Activated T-helper 1 cell treated with anti-CD3 and anti-CD28 coated beads, Interleukin-2, amount 50 U/mL, for 16 hours (primary cell): ENCODE results near the gene TBC1D1.
"Not testable (repeated sequence)": the region's sequence is repeated elsewhere in the genome, so short reads cannot be mapped to it uniquely, and the experiment has no call there.

Source experiments
- DNase-seq, 2 donors: peaks; one replicate each; pipeline ENCODE4 v3.0.0-alpha.2; 2020; ENCODE audit warnings: low read depth in 1 of 2, low spot score in 1 of 2

TBC1D1 gene

DNA sequence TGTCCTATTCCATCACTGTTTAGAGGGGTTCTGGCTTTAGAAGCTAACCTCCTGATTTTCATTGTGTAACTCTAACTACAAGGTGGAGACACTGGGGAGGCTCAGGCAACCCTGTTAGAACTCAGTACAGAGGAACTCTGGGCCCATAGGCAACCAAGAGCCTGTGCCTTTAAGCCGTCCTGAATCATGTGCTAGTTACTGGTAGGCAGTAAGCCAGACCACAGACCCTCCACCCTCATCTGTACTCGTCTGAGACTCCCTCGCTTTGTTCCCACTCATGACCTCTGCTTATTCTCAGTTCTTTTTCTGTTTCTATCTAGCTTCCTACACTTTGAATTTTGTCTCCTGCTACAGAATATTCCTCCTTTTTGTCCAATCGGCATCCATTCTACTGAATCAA, 31.4 kb downstream of the TBC1D1 start:
- no peak for DNase-seq

DNA sequence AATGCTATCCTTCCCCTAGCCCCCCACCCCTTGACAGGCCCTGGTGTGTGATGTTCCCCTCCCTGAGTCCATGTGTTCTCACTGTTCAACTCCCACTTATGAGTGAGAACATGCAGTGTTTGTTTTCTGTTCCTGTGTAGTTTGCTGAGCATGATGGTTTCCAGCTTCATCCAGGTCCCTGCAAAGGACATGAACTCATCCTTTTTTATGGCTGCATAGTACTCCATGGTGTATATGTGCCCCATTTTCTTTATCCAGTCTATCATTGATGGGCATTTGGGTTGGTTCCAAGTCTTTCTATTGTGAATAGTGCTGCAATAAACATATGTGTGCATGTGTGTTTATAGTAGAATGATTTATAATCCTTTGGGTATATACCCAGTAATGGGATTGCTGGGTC, 32.2 kb downstream of the TBC1D1 start:
- not testable (repeated sequence) for DNase-seq

GRCh38 chr4:37924946-37925345, 34.1 kb downstream of the TBC1D1 start:
- DNase-seq: no peak

DNA sequence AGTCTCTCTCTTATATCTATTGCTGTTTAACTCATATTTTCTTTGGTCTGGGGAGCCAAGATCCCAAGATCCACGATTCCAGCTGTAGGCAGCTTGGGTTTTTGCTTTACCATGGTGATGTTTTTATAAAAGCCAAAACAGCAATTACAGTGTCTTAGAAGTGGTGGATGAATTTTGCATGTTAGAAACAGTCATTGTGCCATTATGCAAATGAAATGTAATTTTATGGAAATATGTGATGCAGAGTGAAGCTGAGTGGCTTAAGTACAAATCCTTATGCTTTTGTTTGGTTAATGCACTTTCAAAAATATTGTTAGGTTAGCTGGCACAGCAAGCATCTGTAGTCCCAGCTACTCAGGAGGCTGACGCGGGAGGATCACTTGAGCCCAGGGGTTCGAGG, 36.5 kb downstream of the TBC1D1 start:
- DNase-seq: no peak

- DNase-seq: no peak
Measured at GRCh38 chr4:37928426-37929416, 37.8 kb downstream of the TBC1D1 start.

DNA sequence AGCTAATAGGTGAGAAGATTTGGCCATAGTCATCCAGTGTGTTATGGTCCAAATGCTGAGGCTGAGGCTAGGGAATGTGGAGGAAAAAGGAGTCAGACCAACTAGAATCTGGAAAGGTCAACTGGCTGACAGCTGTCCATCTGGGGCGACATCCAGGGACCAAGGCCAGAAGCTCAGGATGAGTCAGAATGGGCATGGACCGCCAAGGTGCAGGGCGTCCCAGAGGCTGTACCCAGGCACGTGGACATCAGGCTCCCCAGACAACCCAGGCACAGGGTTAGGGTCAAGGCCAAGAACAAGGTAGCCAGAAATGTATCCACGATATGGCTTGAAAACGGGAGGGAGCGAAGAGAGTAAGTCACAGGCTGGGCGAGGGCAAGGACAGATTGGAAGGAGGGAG, 43.2 kb downstream of the TBC1D1 start:
- no peak for DNase-seq

DNA sequence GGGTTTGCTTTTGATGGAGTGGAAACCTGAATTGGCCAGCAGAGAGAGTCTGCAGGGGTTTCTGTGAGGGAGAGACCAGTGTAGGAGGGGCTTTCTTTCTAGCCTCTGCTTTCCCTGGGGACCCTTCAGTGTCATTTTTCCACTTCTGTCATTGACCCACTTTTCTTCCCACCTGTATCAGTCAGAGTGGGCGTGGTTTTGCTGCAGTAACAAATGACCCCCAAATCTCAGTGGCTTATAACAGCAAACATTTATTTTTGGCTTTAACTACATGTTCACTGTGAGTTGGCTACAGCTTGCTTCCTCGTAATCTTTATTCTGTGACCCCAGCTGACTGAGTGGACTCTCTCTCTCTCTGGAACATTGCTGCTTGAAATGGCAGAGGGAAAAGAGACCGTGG, 43.7 kb downstream of the TBC1D1 start:
- no peak for DNase-seq

- no peak for DNase-seq
Measured at GRCh38 chr4:37935026-37935425, 44.1 kb downstream of the TBC1D1 start.

DNA sequence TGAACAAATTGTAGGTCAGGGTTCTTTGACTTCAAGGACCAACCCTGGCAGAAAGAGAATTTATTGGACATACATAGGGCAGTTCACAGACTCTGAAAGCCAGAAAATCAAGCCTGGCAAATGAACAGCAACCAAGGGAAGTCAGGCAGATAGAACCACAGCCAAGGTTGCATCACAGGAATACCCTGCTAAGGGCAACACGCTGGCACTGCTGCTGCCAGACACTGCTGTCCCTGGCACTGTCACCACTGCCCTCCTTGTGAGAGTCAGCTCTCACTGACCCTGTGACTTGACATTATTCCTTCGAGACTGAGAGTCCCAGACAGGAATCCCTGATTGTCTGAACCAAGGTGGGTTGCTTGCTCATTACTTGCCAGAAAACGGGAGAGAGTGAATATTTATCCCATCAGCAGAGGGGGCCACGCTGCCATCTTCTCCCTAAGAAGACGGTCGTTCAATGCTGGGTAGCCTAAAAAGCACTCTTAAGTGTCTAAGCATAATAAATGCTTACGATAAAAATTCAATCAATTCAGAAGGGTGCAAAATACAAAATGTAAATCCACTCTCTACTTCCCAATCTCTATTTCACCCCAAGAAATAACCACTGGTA, 46.1 kb downstream of the TBC1D1 start:
- DNase-seq: no peak

DNA sequence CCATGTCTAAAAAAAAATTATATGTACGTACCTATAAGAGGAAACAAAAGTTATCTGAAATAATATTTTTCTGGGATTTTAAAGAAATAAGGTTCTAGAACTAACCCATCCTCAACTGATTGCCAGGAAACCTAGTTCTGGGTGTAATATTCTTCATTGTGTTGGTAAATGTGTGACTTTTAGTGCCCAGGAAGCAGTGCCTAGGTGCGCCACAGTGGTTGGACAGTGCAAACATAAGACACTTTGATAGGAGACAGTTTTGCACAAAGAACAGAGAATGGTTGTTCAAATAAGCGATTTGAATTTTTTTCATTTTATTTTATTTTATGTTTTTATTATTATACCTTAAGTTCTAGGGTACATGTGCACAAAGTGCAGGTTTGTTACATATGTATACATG, 47.3 kb downstream of the TBC1D1 start:
- DNase-seq: no peak

- DNase-seq: no peak
Measured at GRCh38 chr4:37946503-37947179, 55.8 kb downstream of the TBC1D1 start.

GRCh38 chr4:37948542-37948941, 57.7 kb downstream of the TBC1D1 start:
- no peak for DNase-seq

GRCh38 chr4:37949636-37950426, 58.9 kb downstream of the TBC1D1 start:
- DNase-seq: no peak

DNA sequence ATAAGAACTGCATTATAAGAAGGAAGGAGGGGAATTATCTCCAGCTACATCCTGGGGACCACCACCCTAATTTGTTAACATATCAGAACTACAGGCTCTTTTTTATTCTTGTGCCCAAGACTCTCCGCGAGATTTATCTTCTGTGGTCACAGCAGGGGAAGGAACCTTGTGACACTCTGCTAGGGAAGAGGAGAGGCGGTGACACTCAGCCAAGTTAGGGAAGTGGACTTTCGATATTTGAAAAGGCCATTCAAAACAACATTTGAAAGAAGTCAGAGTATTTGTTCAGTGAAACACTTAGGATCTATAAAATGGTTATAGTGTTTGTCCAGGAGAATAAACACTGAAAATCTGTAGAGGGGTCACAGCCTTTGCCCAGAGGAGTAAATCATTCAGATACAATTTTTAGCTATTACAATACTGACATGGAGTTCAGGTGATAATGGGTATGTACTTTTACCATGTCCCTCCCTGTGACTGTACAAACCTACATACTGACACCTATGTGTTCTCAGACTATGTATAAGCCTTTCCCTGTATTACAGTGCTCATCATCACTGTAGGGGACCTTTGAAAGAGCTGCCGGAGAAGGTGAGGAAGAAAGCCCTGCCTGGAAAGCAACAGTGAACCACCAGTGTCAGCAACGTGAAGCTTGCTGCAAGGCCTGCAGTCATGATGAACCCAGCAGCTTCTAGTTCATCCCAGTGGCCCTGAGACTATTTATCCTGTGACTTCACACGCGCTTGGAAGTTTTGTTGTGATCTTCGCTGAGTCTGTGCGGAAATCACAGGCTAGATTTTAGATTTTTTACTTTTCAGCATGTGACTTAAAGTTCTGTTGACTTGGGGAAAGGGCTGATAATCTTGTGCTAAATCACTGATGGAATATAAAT, 60.8 kb downstream of the TBC1D1 start:
- no peak for DNase-seq

DNA sequence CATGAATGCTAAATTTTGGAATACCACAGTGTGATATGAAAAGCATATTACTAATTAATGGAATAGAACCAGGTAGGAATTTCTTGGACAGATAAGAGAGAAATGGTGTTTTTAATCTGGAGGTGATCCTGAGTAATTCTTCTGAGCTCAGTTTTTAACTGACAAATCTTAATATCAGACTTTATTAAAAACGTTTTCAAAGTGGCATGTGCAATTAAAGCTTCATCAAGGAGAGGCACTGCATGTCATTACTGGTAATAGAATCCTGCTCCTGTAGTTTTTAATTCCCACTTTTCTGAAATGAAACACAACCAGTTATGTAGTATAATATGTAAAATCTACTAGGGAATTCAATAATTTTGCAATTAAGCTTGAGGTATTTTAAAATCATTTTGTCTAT, 62.3 kb downstream of the TBC1D1 start:
- no peak for DNase-seq

DNA sequence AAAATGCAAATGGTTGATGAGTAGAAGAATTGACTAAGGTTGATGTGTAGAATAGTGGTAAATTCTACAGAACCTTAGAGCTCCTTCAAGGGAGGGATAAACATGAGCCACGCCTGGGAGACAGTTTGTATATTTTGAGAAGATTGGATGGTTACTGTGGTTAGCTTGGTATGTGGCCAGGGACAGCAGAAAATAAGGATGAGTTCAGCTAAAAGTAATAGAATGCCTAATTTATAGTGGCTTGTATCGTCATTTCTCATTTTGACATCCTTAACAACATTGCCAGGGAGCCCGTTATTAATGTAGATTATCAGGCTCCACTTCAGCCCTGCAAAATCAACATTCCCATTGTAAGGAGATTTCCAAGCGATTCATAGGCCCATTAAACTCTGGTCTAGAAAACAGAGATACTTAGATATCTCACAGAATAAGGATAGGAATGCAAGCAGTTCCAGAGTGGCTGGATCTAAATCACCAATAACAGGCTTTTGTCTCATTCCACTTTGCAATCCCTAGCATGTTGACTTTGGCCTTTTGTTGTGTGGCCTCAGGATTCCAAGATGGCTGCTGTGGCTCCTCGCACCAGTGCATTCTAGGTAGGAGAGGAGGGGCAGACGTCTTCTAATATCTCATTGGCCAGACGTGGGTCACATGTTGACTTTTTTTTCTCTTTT, 62.9 kb downstream of the TBC1D1 start:
- no peak for DNase-seq

- no peak for DNase-seq
Measured at GRCh38 chr4:37956941-37957340, 66.1 kb downstream of the TBC1D1 start.

DNA sequence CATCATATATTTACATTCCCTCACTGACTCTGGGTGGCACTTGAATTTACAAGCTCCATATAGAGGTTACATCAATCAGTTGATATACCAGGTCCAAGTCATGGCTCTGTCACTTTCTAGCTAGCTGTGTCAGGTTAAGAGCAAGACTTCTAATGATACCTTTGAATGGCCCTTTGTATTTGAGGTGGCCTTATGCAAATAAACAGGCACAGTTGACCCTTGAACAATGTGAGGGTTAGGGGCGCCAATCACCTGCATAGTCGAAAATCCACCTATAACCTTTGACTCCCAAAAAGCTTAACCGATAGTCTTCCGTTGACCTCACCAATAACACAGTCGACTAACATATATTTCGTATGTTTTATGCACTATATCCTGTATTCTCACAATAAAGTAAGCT, 68.0 kb downstream of the TBC1D1 start:
- DNase-seq: no peak

GRCh38 chr4:37960098-37960497, 69.2 kb downstream of the TBC1D1 start, which contains the start of gene PTTG2:
TSS of gene PTTG2 (plus strand) at chr4:37960398. CDS start at chr4:37960435, 37 bp downstream.
- no peak for DNase-seq
